Astrocyte (in vitro differentiated cells and primary cell): ENCODE results near the gene SCN2B. TPM values are rescaled to one million over a fixed set of nuclear protein-coding genes. Genes with fewer than 3 reads are reported as not detected.

Experiments
- DNase-seq: peaks from one replicate; pipeline ENCODE4 v3.0.0-alpha.2; 2010; ENCODE audit warnings: low read depth
- FAIRE-seq: peaks from 2 replicates; lab custom pipeline; 2011; peaks lifted over from hg19 to GRCh38; lab: Jason Lieb, UNC
- H2AFZ ChIP-seq: 2 replicates; pipeline ENCODE4 v1.6.0; 2012; ENCODE audit warnings: low read depth, low read length, inconsistent platforms
- H3K27ac ChIP-seq: 2 replicates; pipeline ENCODE4 v1.5.1; 2011; ENCODE audit warnings: low read depth, low read length, inconsistent platforms
- H3K27me3 ChIP-seq: 2 replicates; pipeline ENCODE4 v1.6.0; 2011; ENCODE audit warnings: low read length, inconsistent platforms; ENCODE audit not compliant: insufficient read depth
- H3K36me3 ChIP-seq: 2 replicates; pipeline ENCODE4 v1.5.1; 2011; ENCODE audit warnings: low read length, inconsistent platforms; ENCODE audit not compliant: insufficient read depth
- H3K4me1 ChIP-seq: 2 replicates; pipeline ENCODE4 v1.5.1; 2011; ENCODE audit warnings: low read length, inconsistent platforms; ENCODE audit not compliant: insufficient read depth
- H3K4me2 ChIP-seq: 2 replicates; pipeline ENCODE4 v1.6.0; 2012; ENCODE audit warnings: low read length, inconsistent platforms
- H3K4me3 ChIP-seq: 2 replicates; pipeline ENCODE4 v1.5.1; 2011; ENCODE audit warnings: low read depth, mild to moderate bottlenecking, low read length, inconsistent platforms; ENCODE audit not compliant: insufficient read depth
- H3K79me2 ChIP-seq: 2 replicates; pipeline ENCODE4 v1.6.0; 2012; ENCODE audit warnings: mild to moderate bottlenecking, low read length, inconsistent platforms; ENCODE audit not compliant: insufficient read depth
- H3K9ac ChIP-seq: 2 replicates; pipeline ENCODE4 v1.6.0; 2012; ENCODE audit warnings: mild to moderate bottlenecking, low read length, inconsistent platforms
- H3K9me3 ChIP-seq: 2 replicates; pipeline ENCODE4 v1.5.1; 2012; ENCODE audit warnings: low read depth, mild to moderate bottlenecking, low read length, inconsistent platforms; ENCODE audit not compliant: insufficient read depth
- H4K20me1 ChIP-seq: 2 replicates; pipeline ENCODE4 v1.6.0; 2012; ENCODE audit warnings: low read length, inconsistent platforms; ENCODE audit not compliant: insufficient read depth
- H3K27ac Mint-ChIP-seq: one replicate; pipeline ENCODE4 v1.8.0; 2021; ENCODE audit warnings: mild to moderate bottlenecking, mixed read lengths; ENCODE audit not compliant: unreplicated experiment
- H3K27me3 Mint-ChIP-seq: one replicate; pipeline ENCODE4 v1.8.0; 2021; ENCODE audit warnings: low read depth, mixed read lengths; ENCODE audit not compliant: unreplicated experiment
- H3K36me3 Mint-ChIP-seq: one replicate; pipeline ENCODE4 v1.8.0; 2021; ENCODE audit warnings: low read depth, mixed read lengths; ENCODE audit not compliant: unreplicated experiment
- H3K4me1 Mint-ChIP-seq: one replicate; pipeline ENCODE4 v1.8.0; 2021; ENCODE audit warnings: low read depth, mixed read lengths; ENCODE audit not compliant: unreplicated experiment
- H3K4me3 Mint-ChIP-seq: one replicate; pipeline ENCODE4 v1.8.0; 2021; ENCODE audit warnings: mild to moderate bottlenecking, moderate library complexity, mixed read lengths; ENCODE audit not compliant: unreplicated experiment
- H3K9me3 Mint-ChIP-seq: one replicate; pipeline ENCODE4 v1.8.0; 2021; ENCODE audit warnings: mild to moderate bottlenecking, mixed read lengths; ENCODE audit not compliant: unreplicated experiment
- CTCF ChIP-seq: IDR thresholded peaks from 2 replicates; pipeline ENCODE4 v1.5.1; 2011; ENCODE audit warnings: low read depth, mild to moderate bottlenecking, inconsistent platforms, low read length, moderate library complexity; ENCODE audit not compliant: insufficient read depth
- EZH2 ChIP-seq: IDR thresholded peaks from 2 replicates; pipeline ENCODE4 v1.6.1; 2012; ENCODE audit warnings: mild to moderate bottlenecking, low read length, inconsistent platforms; ENCODE audit not compliant: insufficient read depth
- total RNA-seq: library from RNA; stranded (reverse); gene quantifications from 2 replicates; pipeline ENCODE4 v1.2.1, GENCODE V29; 2021

Gene SCN2B
- total RNA-seq, 1 donor from 2014 or later, result 0.18 TPM

GRCh38 chr11:118219732-118220131, 43.3 kb upstream of the SCN2B start:
- H3K27me3 ChIP-seq, result peaks cover 18% of the 10 kb centered on the region
- no peak overlapping the region for H3K27ac ChIP-seq
- Mint-ChIP-seq H3K4me3 (no peak overlapping the region), H3K27ac (no peak overlapping the region), H3K36me3 (no peaks in the 10 kb centered on the region), H3K4me1 (no peaks in the 10 kb centered on the region), H3K27me3 (peaks cover 8% of the 10 kb centered on the region), H3K9me3 (no peaks in the 10 kb centered on the region)
- H3K9me3 ChIP-seq, result no peaks in the 10 kb centered on the region
- no peaks in the 10 kb centered on the region for H3K4me1 ChIP-seq
- no peak overlapping the region for H3K4me2 ChIP-seq
- DNase-seq (no peak), FAIRE-seq (no peak)
- TF ChIP-seq CTCF (no peak), EZH2 (no peak)
- H3K79me2 ChIP-seq, result no peaks in the 10 kb centered on the region
- no peak overlapping the region for H3K9ac ChIP-seq
- no peak overlapping the region for H3K4me3 ChIP-seq
- H4K20me1 ChIP-seq, result no peaks in the 10 kb centered on the region
- no peak overlapping the region for H2AFZ ChIP-seq
- H3K36me3 ChIP-seq, result no peaks in the 10 kb centered on the region

- DNase-seq, result no peak
- H3K27me3 ChIP-seq, result peaks cover 22% of the 10 kb centered on the region
Measured at GRCh38 chr11:118219244-118219643, 42.8 kb upstream of the SCN2B start.

More at GRCh38 chr11:118219244-118219643, 42.8 kb upstream of the SCN2B start:
- Histone ChIP-seq H2AFZ (no peak overlapping the region), H3K4me1 (no peaks in the 10 kb centered on the region), H4K20me1 (no peaks in the 10 kb centered on the region), H3K36me3 (no peaks in the 10 kb centered on the region), H3K79me2 (no peaks in the 10 kb centered on the region), H3K27ac (no peak overlapping the region), H3K4me2 (no peak overlapping the region), H3K9me3 (no peaks in the 10 kb centered on the region), H3K9ac (no peak overlapping the region), H3K4me3 (no peak overlapping the region)
- H3K27me3 Mint-ChIP-seq, result peaks cover 6% of the 10 kb centered on the region
- H3K9me3 Mint-ChIP-seq, result no peaks in the 10 kb centered on the region
- no peaks in the 10 kb centered on the region for H3K36me3 Mint-ChIP-seq
- H3K4me3 Mint-ChIP-seq, result no peak overlapping the region
- H3K4me1 Mint-ChIP-seq, result no peaks in the 10 kb centered on the region
- FAIRE-seq, result no peak
- no peak for TF ChIP-seq CTCF
- TF ChIP-seq EZH2, result no peak
- no peak overlapping the region for H3K27ac Mint-ChIP-seq
